HCT116 (cell line): ENCODE results near the gene USP43.

Experiments
- POLR2A ChIP-seq: IDR thresholded peaks from 2 replicates; pipeline ENCODE4 v1.7.0; 2011; ENCODE audit warnings: borderline replicate concordance; ENCODE audit not compliant: insufficient read depth, insufficient read length; ENCODE audit errors: extremely low read depth
- POLR2AphosphoS5 ChIP-seq: IDR thresholded peaks from 2 replicates; pipeline ENCODE4 v1.6.1; 2011; ENCODE audit warnings: mild to moderate bottlenecking, low read depth, low read length, moderate library complexity
- REST ChIP-seq: IDR thresholded peaks from 2 replicates; pipeline ENCODE4 v1.6.1; 2012; ENCODE audit warnings: low read depth

GRCh38 chr17:9707948-9708347 is 62.6 kb downstream of the USP43 start:
- TF ChIP-seq REST (no peak), POLR2A (no peak), POLR2AphosphoS5 (no peak)
